Panc1 (cell line): ENCODE data around the gene WDR5B. TPM values are rescaled to one million over a fixed set of nuclear protein-coding genes. Genes with fewer than 3 reads are reported as not detected.

Experiments
- ATAC-seq: fragments of 200-7000 bp; cut with Tn5 transposase; 2 replicates; pipeline ENCODE4 v1.9.1; 2020; ENCODE audit warnings: mild to moderate bottlenecking, moderate library complexity
- BruUV-seq: library from RNA; stranded (reverse); fragments of 400-500 nt; replicated peaks from 2 replicates; lab custom pipeline; 2021; lab: Mats Ljungman, UMichigan
- CTCF ChIA-PET: fragments of 300-600 bp; sonication (Branson Sonifier 250); formaldehyde crosslinking; loops from one replicate; lab custom pipeline; 2022; ENCODE audit warnings: antibody characterized with exemption; lab: Charles Lee
- POLR2A ChIA-PET: fragments of 300-600 bp; sonication (Branson Sonifier 250); formaldehyde crosslinking; loops from one replicate; lab custom pipeline; 2022; ENCODE audit warnings: antibody characterized with exemption; lab: Charles Lee
- DNase-seq: peaks from one replicate; pipeline ENCODE4 v3.0.0-alpha.2; 2010; ENCODE audit warnings: low read depth, low spot score
- H3K27ac ChIP-seq: 2 replicates; pipeline ENCODE4 v1.5.1; 2011; ENCODE audit warnings: mild to moderate bottlenecking, low read length, inconsistent platforms
- H3K27me3 ChIP-seq: fragments of 200-500 bp; sonication (Bioruptor generic); 2 replicates; pipeline ENCODE4 v1.6.0; 2014; ENCODE audit warnings: low read length, inconsistent platforms; ENCODE audit not compliant: control insufficient read depth, insufficient read depth
- H3K36me3 ChIP-seq: fragments of 200-500 bp; sonication (Bioruptor generic); 2 replicates; pipeline ENCODE4 v1.5.1; 2014; ENCODE audit warnings: inconsistent platforms, mild to moderate bottlenecking, low read length, moderate library complexity; ENCODE audit not compliant: control insufficient read depth, insufficient read depth
- H3K4me1 ChIP-seq: 2 replicates; pipeline ENCODE4 v1.5.1; 2011; ENCODE audit warnings: inconsistent platforms, mild to moderate bottlenecking, low read length, moderate library complexity; ENCODE audit not compliant: control insufficient read depth, insufficient read depth
- H3K4me3 ChIP-seq, 2 experiments: 2 replicates each; pipeline ENCODE4 v1.5.1; 2011 to 2012; ENCODE audit warnings: low read depth in 2 of 2, low read length in 2 of 2, mild to moderate bottlenecking in 2 of 2, inconsistent platforms in 1 of 2, moderate library complexity in 1 of 2
- H3K9me3 ChIP-seq: fragments of 200-500 bp; sonication (Bioruptor generic); 2 replicates; pipeline ENCODE4 v1.5.1; 2014; ENCODE audit warnings: low read depth, mild to moderate bottlenecking, inconsistent platforms, low read length, moderate library complexity; ENCODE audit not compliant: control insufficient read depth, insufficient read depth
- CTCF ChIP-seq: fragments of 450-650 bp; IDR thresholded peaks from 2 replicates; pipeline ENCODE4 v1.5.1; 2017; ENCODE audit warnings: mild to moderate bottlenecking
- POLR2AphosphoS5 ChIP-seq: IDR thresholded peaks from 2 replicates; pipeline ENCODE4 v1.6.1; 2012; ENCODE audit warnings: mild to moderate bottlenecking, low read depth, low read length, moderate library complexity
- REST ChIP-seq, 2 experiments: IDR thresholded peaks; 2 replicates each; pipeline ENCODE4 v1.6.1; 2011 to 2012; ENCODE audit warnings: low read depth in 2 of 2, control low read depth in 1 of 2, low read length in 1 of 2, mild to moderate bottlenecking in 1 of 2, moderate library complexity in 1 of 2; ENCODE audit not compliant: insufficient read depth in 1 of 2
- SIN3A ChIP-seq: IDR thresholded peaks from 2 replicates; pipeline ENCODE4 v1.6.1; 2012; ENCODE audit warnings: low read depth, mild to moderate bottlenecking, low read length, moderate library complexity, borderline replicate concordance; ENCODE audit not compliant: insufficient read depth
- TCF7L2 ChIP-seq: IDR thresholded peaks from 2 replicates; pipeline ENCODE4 v1.6.1; 2011; ENCODE audit warnings: mild to moderate bottlenecking, low read depth, low read length, inconsistent platforms
- in situ Hi-C: cut with HindIII; loops from 2 replicates; pipeline ENCODE4 v1.10.0; 2016; ENCODE audit warnings: low sequenced_read_pairs, low pct_unique_long_range_greater_than_20kb
- intact Hi-C: fragments of 100-400 bp; cut with micrococcal nuclease; formaldehyde crosslinking; loops from one replicate; pipeline ENCODE4 v1.10.0; 2022; ENCODE audit not compliant: unreplicated experiment
- total RNA-seq: library from RNA; stranded (reverse); gene quantifications from one replicate; pipeline ENCODE4 v1.2.1, GENCODE V29; 2021; ENCODE audit not compliant: unreplicated experiment

The WDR5B gene
- total RNA-seq, 1 experiment from 2014 or later, result 5.5 TPM

- ATAC-seq, result no peak
- intact Hi-C loops, result no loop called here
- POLR2A ChIA-PET, result interaction anchor here (0.7 kb wide), 1 partner anchor 29 kb away, joined by 8 read pairs; no protein-coding TSS in a partner anchor
Observed at GRCh38 chr3:122421836-122422235, 6.0 kb upstream of the WDR5B start.

GRCh38 chr3:122421101-122421500 lies 5.2 kb upstream of the WDR5B start:
- no peak for DNase-seq
- Histone ChIP-seq H3K4me3 (no peak overlapping the region), H3K4me1 (peaks cover 7% of the 10 kb centered on the region), H3K9me3 (no peaks in the 10 kb centered on the region), H3K36me3 (peaks cover 14% of the 10 kb centered on the region), H3K27ac (no peak overlapping the region), H3K27me3 (no peaks in the 10 kb centered on the region)
- POLR2A ChIA-PET, result interaction anchor here (0.7 kb wide), 1 partner anchor 28 kb away, joined by 8 read pairs; no protein-coding TSS in a partner anchor
- in situ Hi-C loops, result no loop called here
- intact Hi-C loops, result no loop called here
- ATAC-seq, result no peak
- CTCF ChIA-PET, result no interaction called here
- TF ChIP-seq REST (IDR thresholded peaks at IDR 0.05; ENCODE audit: insufficient read depth in 1 of 2, low read depth in 2 of 2, low read length in 1 of 2) (no peak), POLR2AphosphoS5 (no peak)
- no TSS peak for BruUV-seq

More at GRCh38 chr3:122421836-122422235, 6.0 kb upstream of the WDR5B start:
- TF ChIP-seq REST (IDR thresholded peaks at IDR 0.05; ENCODE audit: insufficient read depth in 1 of 2, low read depth in 2 of 2, low read length in 1 of 2) (no peak), SIN3A (no peak), TCF7L2 (no peak), CTCF (no peak), POLR2AphosphoS5 (no peak)
- in situ Hi-C loops, result no loop called here
- Histone ChIP-seq H3K27ac (no peak overlapping the region), H3K27me3 (no peaks in the 10 kb centered on the region), H3K4me1 (peaks cover 6% of the 10 kb centered on the region), H3K9me3 (no peaks in the 10 kb centered on the region), H3K4me3 (no peak overlapping the region), H3K36me3 (peaks cover 20% of the 10 kb centered on the region)
- BruUV-seq, result no TSS peak
- DNase-seq, result no peak
- CTCF ChIA-PET, result no interaction called here
